IMR-90 (cell line): ENCODE data around the gene ABCC5.

Experiments
- BHLHE40 ChIP-seq: fragments of 150-350 bp; IDR thresholded peaks from 2 replicates; pipeline ENCODE4 v1.6.1; 2016; ENCODE audit warnings: mild to moderate bottlenecking, low read depth, low read length
- CEBPB ChIP-seq: IDR thresholded peaks from 2 replicates; pipeline ENCODE4 v1.6.1; 2012; ENCODE audit warnings: low read depth, low read length, improper control_type of control experiment
- CHD1 ChIP-seq: IDR thresholded peaks from 2 replicates; pipeline ENCODE4 v1.6.1; 2012; ENCODE audit warnings: low read depth, low read length, improper control_type of control experiment
- CTCF ChIP-seq: conservative IDR thresholded peaks from 2 replicates; pipeline ENCODE4 v1.5.1; 2012; ENCODE audit warnings: mild to moderate bottlenecking, low read depth, low read length, improper control_type of control experiment
- POLR2A ChIP-seq: IDR thresholded peaks from 2 replicates; pipeline ENCODE4 v1.6.1; 2012; ENCODE audit warnings: mild to moderate bottlenecking, low read depth, low read length
- RAD21 ChIP-seq: IDR thresholded peaks from 2 replicates; pipeline ENCODE4 v1.6.1; 2012; ENCODE audit warnings: low read length, improper control_type of control experiment
- RFX5 ChIP-seq: IDR thresholded peaks from 2 replicates; pipeline ENCODE4 v1.8.0; 2012; ENCODE audit warnings: low read depth, mild to moderate bottlenecking, low read length, moderate library complexity
- SMC3 ChIP-seq: fragments of 150-350 bp; IDR thresholded peaks from 2 replicates; pipeline ENCODE4 v1.6.1; 2016; ENCODE audit warnings: low read depth, mild to moderate bottlenecking, antibody characterized with exemption, low read length, moderate library complexity

DNA sequence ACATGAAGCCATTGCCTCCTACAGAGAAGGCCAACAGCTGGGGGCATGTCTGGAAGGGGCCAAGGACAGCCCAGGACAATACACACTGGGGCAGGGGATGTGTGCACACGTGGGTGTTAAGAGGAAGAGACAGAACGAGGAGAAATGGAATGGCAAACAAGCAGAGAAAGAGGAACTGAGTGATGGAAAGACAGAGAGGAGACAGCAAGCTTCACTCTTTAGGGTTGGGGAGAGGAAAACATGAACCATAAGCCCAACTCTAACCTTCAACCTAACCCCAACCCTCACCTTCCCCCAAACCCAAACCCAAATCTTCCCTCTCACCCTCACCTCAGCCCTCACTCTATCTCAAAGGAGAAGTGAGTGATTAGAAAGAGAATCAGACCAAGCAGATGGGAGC is 121.1 kb downstream of the ABCC5 start:
- no peak for TF ChIP-seq CTCF
- no peak for TF ChIP-seq CEBPB
- TF ChIP-seq RFX5 = no peak
- no peak for TF ChIP-seq BHLHE40
- no peak for TF ChIP-seq POLR2A
- TF ChIP-seq RAD21 = no peak
- no peak for TF ChIP-seq CHD1
- no peak for TF ChIP-seq SMC3
